T-cell (primary cell): ENCODE data around the gene DNAH6. TPM values are rescaled to one million over a fixed set of nuclear protein-coding genes. Genes with fewer than 3 reads are reported as not detected.

Experiments
- total RNA-seq, 35 experiments: library from RNA in 6 of 35; stranded (reverse) in 6 of 35; fragments of 120-200 nt in 1 of 35; gene quantifications; one replicate each; pipeline versions ENCODE4 v1.2.1 to v1.2.4 and lab custom pipeline; 2013 to 2026

DNAH6 gene
- total RNA-seq, 5 donors from 2014 or later (not counting 1 experiment from before 2014, with no cell fraction given), result 0.44 to 2.0 (median 1.2) TPM

Other genes starting within 250 kb of the DNAH6 start
- 10 to 100 TPM; 38.9 to 49.3 (median 46.9) TPM for gene SUCLG1, start 57.2 kb upstream of the DNAH6 start, total RNA-seq